K562 (cell line): Measurements from ENCODE around the gene TRIM31. TPM values are rescaled to one million over a fixed set of nuclear protein-coding genes. Genes with fewer than 3 reads are reported as not detected.

Experiments used
- ATAC-seq: fragments of 200-7000 bp; cut with Tn5 transposase; 3 replicates; pipeline ENCODE4 v1.9.1; 2020; ENCODE audit warnings: moderate library complexity
- BruUV-seq: library from RNA; stranded (reverse); fragments of 400-500 nt; replicated peaks from 2 replicates; lab custom pipeline; 2021; lab: Mats Ljungman, UMichigan
- CTCF ChIA-PET: fragments of 300-600 bp; formaldehyde crosslinking; extraction: SDS; loops from one replicate; lab custom pipeline; 2021; ENCODE audit warnings: low intra/inter-chr PET ratio; lab: Yijun Ruan, JAX
- POLR2A ChIA-PET: fragments of 300-600, 350-650 bp; sonication (Branson Sonifier 250); formaldehyde crosslinking; extraction: SDS; loops from one replicate; lab custom pipeline; 2021; ENCODE audit warnings: antibody characterized with exemption, inconsistent platforms; lab: Yijun Ruan, JAX
- DNase-seq, 4 experiments: peaks; one replicate each; pipeline versions ENCODE4 v3.0.0 to v3.0.0-alpha.2; 2011 to 2018; ENCODE audit warnings: low spot score in 3 of 4, mixed read lengths in 3 of 4; ENCODE audit errors: extremely low read depth in 1 of 4
- FAIRE-seq: peaks from 2 replicates; lab custom pipeline; 2011; peaks lifted over from hg19 to GRCh38; lab: Jason Lieb, UNC
- H2AFZ ChIP-seq: 2 replicates; pipeline ENCODE4 v1.6.0; 2011; ENCODE audit warnings: low read depth, low read length, control low read depth, inconsistent platforms
- H3K27ac ChIP-seq: fragments of 200-600 bp; 3 replicates; pipeline ENCODE4 v1.8.0; 2011; ENCODE audit warnings: low read depth, mild to moderate bottlenecking, control low read depth, inconsistent platforms, low read length, moderate library complexity, mixed read lengths; ENCODE audit errors: extremely low read depth
- H3K27me3 ChIP-seq, 2 experiments: fragments of 300-600 bp in 1 of 2; 2 replicates in 1 of 2; 3 replicates in 1 of 2; pipeline versions ENCODE4 v1.6.0 to v1.8.0; 2011; ENCODE audit warnings: inconsistent platforms in 2 of 2, low read length in 2 of 2, mild to moderate bottlenecking in 1 of 2, mixed read lengths in 1 of 2, moderate library complexity in 1 of 2; ENCODE audit not compliant: control insufficient read depth in 2 of 2, insufficient read depth in 2 of 2
- H3K36me3 ChIP-seq: fragments of 300-600 bp; 3 replicates; pipeline ENCODE4 v1.8.0; 2011; ENCODE audit warnings: mild to moderate bottlenecking, low read length, inconsistent platforms; ENCODE audit not compliant: control insufficient read depth, insufficient read depth
- H3K4me1 ChIP-seq, 2 experiments: fragments of 200-600 bp in 1 of 2; replicated peaks in 1 of 2; 2 replicates in 1 of 2; 3 replicates in 1 of 2; pipeline versions ENCODE4 v1.5.1 to v1.8.0; 2011; ENCODE audit warnings: inconsistent platforms in 2 of 2, low read length in 2 of 2, mild to moderate bottlenecking in 1 of 2, mixed read lengths in 1 of 2, moderate library complexity in 1 of 2; ENCODE audit not compliant: control insufficient read depth in 2 of 2, insufficient read depth in 2 of 2
- H3K4me2 ChIP-seq: 2 replicates; pipeline ENCODE4 v1.6.1; 2011; ENCODE audit warnings: low read length, control low read depth, inconsistent platforms, mixed read lengths; ENCODE audit not compliant: insufficient read depth
- H3K4me3 ChIP-seq: fragments of 200-600 bp; sonication (generic), shearing (Covaris generic); 2 replicates; pipeline ENCODE4 v1.5.1; 2016; ENCODE audit warnings: control low read depth, inconsistent platforms
- H3K79me2 ChIP-seq: fragments of 200-600 bp; 3 replicates; pipeline ENCODE4 v1.8.0; 2011; ENCODE audit warnings: low read length, inconsistent platforms; ENCODE audit not compliant: control insufficient read depth, insufficient read depth
- H3K9ac ChIP-seq, 2 experiments: 2 replicates each; pipeline versions ENCODE4 v1.6.0 to v1.6.1; 2011; ENCODE audit warnings: low read depth in 2 of 2, low read length in 2 of 2, control low read depth in 1 of 2, inconsistent platforms in 1 of 2, mild to moderate bottlenecking in 1 of 2, mixed read lengths in 1 of 2; ENCODE audit not compliant: insufficient read depth in 1 of 2
- H3K9me1 ChIP-seq: one replicate; pipeline ENCODE4 v1.6.0; 2011; ENCODE audit warnings: inconsistent platforms, mild to moderate bottlenecking, low read length, moderate library complexity; ENCODE audit not compliant: control insufficient read depth, insufficient read depth
- H3K9me3 ChIP-seq: replicated peaks from 2 replicates; pipeline ENCODE4 v1.5.1; 2011; ENCODE audit warnings: low read depth, low read length, inconsistent platforms; ENCODE audit not compliant: control insufficient read depth, insufficient read depth
- H4K20me1 ChIP-seq: replicated peaks from 2 replicates; pipeline ENCODE4 v1.6.1; 2011; ENCODE audit warnings: low read length, inconsistent platforms, mixed read lengths; ENCODE audit not compliant: control insufficient read depth, insufficient read depth
- ATF1 ChIP-seq, 2 experiments: fragments of 450-650 bp in 1 of 2; IDR thresholded peaks; 2 replicates each; pipeline ENCODE4 v1.6.1; 2016; ENCODE audit warnings: missing compliant biosample characterization in 1 of 2, missing genetic modification characterization in 1 of 2
- MECOM ChIP-seq: fragments of 250-450 bp; sonication (Bioruptor Pico); IDR thresholded peaks from 2 replicates; pipeline ENCODE4 v1.8.0; 2022; ENCODE audit warnings: inconsistent platforms
- ZNF589 ChIP-seq: fragments of 200-800 bp; sonication (Bioruptor generic); IDR thresholded peaks from 2 replicates; pipeline ENCODE4 v1.6.1; 2016; ENCODE audit warnings: low read depth, missing genetic modification characterization, missing compliant biosample characterization
- WGBS: fragments of 100-300 bp; shearing (Covaris generic); methylation state at CpG from one replicate; pipeline ENCODE4 v1.1.6; 2016; ENCODE audit warnings: low coverage, mixed read lengths; ENCODE audit not compliant: insufficient coverage; ENCODE audit errors: missing lambda C conversion rate; 5-methylcytosine and 5-hydroxymethylcytosine counted together
- in situ Hi-C: fragments of 300-500 bp; cut with MboI; formaldehyde crosslinking; loops from 4 replicates; pipeline ENCODE4 v1.15.0; 2018; ENCODE audit warnings: inconsistent platforms, mixed read lengths
- intact Hi-C: fragments of 100-400 bp; cut with micrococcal nuclease; formaldehyde crosslinking; loops from 2 replicates; pipeline ENCODE4 v1.14.2; 2022
- polyA plus RNA-seq, 8 experiments: library from polyadenylated mRNA; depleted of rRNA in 4 of 8; stranded (reverse) in 5 of 8; unstranded in 3 of 8; fragments of >200 nt; fragmentation: Nextera tagmentation in 2 of 8; fragmentation: Illumina TruSeq in 1 of 8; extraction: Ambion mirVana in 2 of 8; extraction: Trizol in 1 of 8; gene quantifications; 2 replicates each; pipeline versions ENCODE4 v1.2.1 to v1.2.3, GENCODE V29; 2011 to 2014; ENCODE audit warnings: inconsistent platforms in 1 of 8, missing spikeins in 1 of 8
- total RNA-seq, 7 experiments: library from RNA; depleted of rRNA in 6 of 7; stranded (reverse); fragments of >200 nt in 6 of 7; fragmentation: Illumina TruSeq in 2 of 7; extraction: Trizol in 2 of 7; gene quantifications; 2 replicates each; pipeline versions ENCODE4 v1.2.1 to v1.2.3, GENCODE V29; 2011 to 2021; ENCODE audit warnings: low replicate concordance in 1 of 7
- TF ChIP-seq, protein P1 (sequence below), 3 experiments: fragments of 200-800 bp in 1 of 3; sonication (Bioruptor generic) in 1 of 3; sonication (generic) in 1 of 3; formaldehyde crosslinking in 1 of 3; IDR thresholded peaks; 2 replicates each; pipeline versions ENCODE4 v1.6.1 to v1.8.0; 2016 to 2022; ENCODE audit warnings: mild to moderate bottlenecking in 2 of 3, missing compliant biosample characterization in 2 of 3, missing genetic modification characterization in 2 of 3, missing genetic modification reagents in 1 of 3

TRIM31 gene
- total and polyA plus RNA-seq, 9 of the 15 experiments (the other 6 are each of a cell fraction or from before 2014, with no cell fraction given) = not detected

DNA sequence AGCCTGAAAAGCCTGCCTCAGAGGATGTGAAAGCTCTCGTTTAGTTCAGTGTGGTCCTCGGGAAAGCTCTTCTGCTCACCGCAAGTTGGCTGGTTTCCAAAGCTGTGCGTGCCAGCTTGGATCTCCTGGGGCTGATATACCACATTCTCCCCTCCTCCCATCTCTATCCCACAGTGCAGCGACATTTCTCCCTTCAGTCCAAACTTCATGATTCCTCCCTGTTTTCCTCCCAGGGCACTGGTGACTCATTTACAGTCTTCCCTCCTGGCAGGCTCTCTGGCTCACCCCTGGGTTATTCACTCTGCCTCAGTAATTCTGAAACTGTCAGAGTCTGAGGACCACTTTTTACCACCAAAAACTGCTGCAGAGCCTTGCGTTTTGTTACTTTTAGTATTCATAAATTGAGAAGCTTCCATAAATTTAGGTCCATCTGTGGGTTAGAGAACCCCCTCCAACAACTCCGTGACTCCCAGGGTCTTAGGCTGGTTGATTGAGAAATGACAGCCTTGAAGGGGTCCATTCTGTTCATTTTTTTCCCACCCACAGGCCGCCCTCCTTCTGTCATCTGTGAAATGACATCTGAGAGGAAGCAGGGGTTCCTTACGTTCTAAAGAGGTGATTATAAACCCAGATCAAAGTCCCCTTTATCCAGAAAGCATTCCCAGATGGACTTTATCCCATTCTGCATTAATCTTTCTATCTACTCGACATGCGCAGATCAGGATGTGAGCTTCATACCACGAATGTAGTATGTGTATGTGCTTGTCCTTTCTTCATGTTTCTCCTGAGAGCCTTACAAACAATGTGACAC, 42.0 kb upstream of the TRIM31 start (continued):
- TF ChIP-seq, protein P1, sequence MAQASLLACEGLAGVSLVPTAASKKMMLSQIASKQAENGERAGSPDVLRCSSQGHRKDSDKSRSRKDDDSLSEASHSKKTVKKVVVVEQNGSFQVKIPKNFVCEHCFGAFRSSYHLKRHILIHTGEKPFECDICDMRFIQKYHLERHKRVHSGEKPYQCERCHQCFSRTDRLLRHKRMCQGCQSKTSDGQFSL (CRISPR knock-in tag; IDR thresholded peaks at IDR 0.05) = no peak
- TF ChIP-seq, protein P1 (tag; IDR thresholded peaks at IDR 0.05) = no peak
- no peak for TF ChIP-seq ZNF589 (CRISPR knock-in tag)

DNA sequence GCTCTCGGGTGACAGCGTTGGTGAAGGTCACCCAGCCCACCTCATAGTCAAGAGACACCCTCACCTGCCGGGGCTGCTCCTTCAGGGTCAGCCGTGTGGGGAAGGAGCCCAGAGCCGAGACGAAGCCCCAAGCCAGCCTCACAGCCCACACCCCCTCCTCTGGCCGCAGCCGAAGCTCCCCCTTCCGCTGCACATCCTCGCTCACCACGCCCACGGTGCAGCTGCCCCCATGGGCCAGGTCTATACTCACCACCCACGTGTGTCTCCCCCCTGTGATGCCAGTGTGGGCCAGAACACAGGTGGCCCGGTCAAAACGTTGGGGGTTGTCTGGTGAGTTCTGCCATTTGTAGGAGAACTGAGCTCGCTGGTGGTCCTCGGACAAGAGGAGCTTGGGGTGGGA, 41.2 kb upstream of the TRIM31 start:
- 12% methylated on average over 17 of the region's 17 CpGs for WGBS
- H4K20me1 ChIP-seq = no peaks in the 10 kb centered on the region

More for the DNA sequence above, 41.2 kb upstream of the TRIM31 start:
- ATAC-seq (no peak), FAIRE-seq (no peak), DNase-seq (no peak)
- Histone ChIP-seq H3K27me3 (peaks cover 0 to 18% of the 10 kb centered on the region in 2 experiments; a peak in 3 of 5 replicates), H3K4me2 (no peak overlapping the region), H3K9me3 (no peaks in the 10 kb centered on the region), H3K27ac (no peak overlapping the region), H3K36me3 (no peaks in the 10 kb centered on the region), H2AFZ (no peak overlapping the region), H3K79me2 (no peaks in the 10 kb centered on the region), H3K9me1 (no peaks in the 10 kb centered on the region), H3K4me1 (peaks cover 4 to 34% of the 10 kb centered on the region in 2 experiments), H3K4me3 (no peak overlapping the region), H3K9ac (0 out of 4 replicates have a peak overlapping the region, but pooled peaks of 1 of the 2 experiments have one; percentile 10)
- no peak for TF ChIP-seq ATF1 (CRISPR knock-in tag; IDR thresholded peaks at IDR 0.05)
- no peak for TF ChIP-seq ATF1 (tag; IDR thresholded peaks at IDR 0.05)
- TF ChIP-seq MECOM (CRISPR knock-in tag) = no peak
- in situ Hi-C loops = no loop called here
- ChIA-PET CTCF (no interaction called here), POLR2A (interaction anchor here (0.6 to 0.8 kb wide), 2 partner anchors 8 to 887 kb away, joined by 3 to 4 read pairs; no protein-coding TSS in a partner anchor)
- BruUV-seq = no TSS peak
- intact Hi-C loops = no loop called here
